WERI-Rb-1 (cell line): ENCODE data around the gene ARHGAP24.

Experiments
- DNase-seq: peaks from one replicate; pipeline ENCODE4 v3.0.0-alpha.2; 2020
- H3K27ac ChIP-seq: fragments of 250-450 bp; sonication (Bioruptor Pico); 2 replicates; pipeline ENCODE4 v1.5.1; 2020; ENCODE audit warnings: mild to moderate bottlenecking, moderate library complexity
- H3K27me3 ChIP-seq: fragments of 250-450 bp; sonication (Bioruptor Pico); 2 replicates; pipeline ENCODE4 v1.5.1; 2021; ENCODE audit warnings: mild to moderate bottlenecking, low read depth, moderate library complexity; ENCODE audit not compliant: insufficient read depth, severe bottlenecking
- H3K36me3 ChIP-seq: fragments of 250-450 bp; sonication (Bioruptor Pico); 2 replicates; pipeline ENCODE4 v1.5.1; 2020; ENCODE audit warnings: mild to moderate bottlenecking, moderate library complexity
- H3K4me3 ChIP-seq: 2 replicates; pipeline ENCODE4 v1.5.1; 2011; ENCODE audit warnings: low read depth, mild to moderate bottlenecking, control low read depth, low read length
- H3K9me3 ChIP-seq: fragments of 250-450 bp; sonication (Bioruptor Pico); 2 replicates; pipeline ENCODE4 v1.5.1; 2021; ENCODE audit warnings: mild to moderate bottlenecking, moderate library complexity; ENCODE audit not compliant: severe bottlenecking
- CTCF ChIP-seq: IDR thresholded peaks from 2 replicates; pipeline ENCODE4 v1.5.1; 2011; ENCODE audit warnings: low read depth, mild to moderate bottlenecking, control low read depth, inconsistent platforms, low read length

The ARHGAP24 gene

GRCh38 chr4:85929961-85930665, 455.2 kb downstream of the ARHGAP24 start:
- no peaks in the 10 kb centered on the region for H3K27me3 ChIP-seq
- no peak for DNase-seq
- H3K36me3 ChIP-seq, result no peaks in the 10 kb centered on the region
- no peaks in the 10 kb centered on the region for H3K9me3 ChIP-seq
- no peak overlapping the region for H3K4me3 ChIP-seq
- no peak overlapping the region for H3K27ac ChIP-seq
- TF ChIP-seq CTCF, result no peak

- no peak overlapping the region for H3K4me3 ChIP-seq
- no peak for TF ChIP-seq CTCF
- DNase-seq, result no peak
These were observed 457.7 kb downstream of the ARHGAP24 start for GRCh38 chr4:85932500-85933290.

GRCh38 chr4:85933291-85933640, 458.3 kb downstream of the ARHGAP24 start:
- no peaks in the 10 kb centered on the region for H3K27me3 ChIP-seq
- H3K27ac ChIP-seq, result no peak overlapping the region

More at GRCh38 chr4:85932500-85933290, 457.7 kb downstream of the ARHGAP24 start:
- Histone ChIP-seq H3K36me3 (no peaks in the 10 kb centered on the region), H3K9me3 (no peaks in the 10 kb centered on the region), H3K27me3 (no peaks in the 10 kb centered on the region), H3K27ac (no peak overlapping the region)

GRCh38 chr4:85937507-85937906, 462.6 kb downstream of the ARHGAP24 start:
- H3K9me3 ChIP-seq, result no peaks in the 10 kb centered on the region
- H3K36me3 ChIP-seq, result no peaks in the 10 kb centered on the region
- no peak for DNase-seq
- TF ChIP-seq CTCF, result no peak
- H3K4me3 ChIP-seq, result no peak overlapping the region
- H3K27ac ChIP-seq, result no peak overlapping the region
- no peaks in the 10 kb centered on the region for H3K27me3 ChIP-seq

More at GRCh38 chr4:85933291-85933640, 458.3 kb downstream of the ARHGAP24 start:
- DNase-seq, result no peak
- Histone ChIP-seq H3K9me3 (no peaks in the 10 kb centered on the region), H3K4me3 (no peak overlapping the region), H3K36me3 (no peaks in the 10 kb centered on the region)
- no peak for TF ChIP-seq CTCF

GRCh38 chr4:85938062-85938461, 463.1 kb downstream of the ARHGAP24 start:
- Histone ChIP-seq H3K27me3 (no peaks in the 10 kb centered on the region), H3K9me3 (no peaks in the 10 kb centered on the region), H3K36me3 (no peaks in the 10 kb centered on the region), H3K27ac (no peak overlapping the region), H3K4me3 (no peak overlapping the region)
- TF ChIP-seq CTCF, result no peak
- DNase-seq, result no peak
